ENCODE measurements around the gene SERPINA6.
"Not testable (repeated sequence)": the region's sequence is repeated elsewhere in the genome, so short reads cannot be mapped to it uniquely, and the experiment has no call there.

Gene SERPINA6

GRCh38 chr14:94322648-94323570, at the start of gene SERPINA6:
TSS of gene SERPINA6 (minus strand) at chr14:94323336. CDS start at chr14:94314648, 8,688 bp downstream.
- DNase-seq (ENCODE audit: low spot score), result no peak

DNA sequence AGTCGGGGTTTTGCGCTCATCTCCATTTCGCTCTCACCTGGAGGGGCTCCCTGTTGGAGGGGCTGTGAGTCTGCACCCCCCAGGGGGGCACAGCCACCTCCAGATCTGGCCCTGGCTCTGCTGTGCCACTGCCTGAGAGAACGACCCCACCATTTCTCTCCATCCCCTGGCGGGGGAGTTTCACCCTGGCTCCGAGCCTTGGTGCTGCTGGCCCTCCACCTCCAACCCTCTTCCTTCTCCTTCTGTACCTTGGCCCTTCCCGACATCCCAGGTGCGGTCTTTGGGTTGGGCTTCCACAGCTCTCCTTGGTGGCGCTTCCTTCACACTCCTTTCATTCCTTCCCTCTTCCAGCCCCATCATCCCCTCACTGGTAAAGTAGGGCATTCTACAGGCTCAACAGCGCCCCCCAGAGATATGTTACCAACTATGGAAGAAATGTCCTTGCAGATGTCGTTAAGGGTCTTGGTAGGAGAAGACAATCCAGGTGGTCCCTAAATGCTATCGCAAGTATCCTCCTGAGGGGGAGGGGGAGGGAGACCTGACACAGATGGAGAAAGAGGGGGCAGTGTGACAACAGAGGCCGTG, 49.0 kb upstream of the SERPINA6 start:
- no peak for DNase-seq (ENCODE audit: low spot score)

DNA sequence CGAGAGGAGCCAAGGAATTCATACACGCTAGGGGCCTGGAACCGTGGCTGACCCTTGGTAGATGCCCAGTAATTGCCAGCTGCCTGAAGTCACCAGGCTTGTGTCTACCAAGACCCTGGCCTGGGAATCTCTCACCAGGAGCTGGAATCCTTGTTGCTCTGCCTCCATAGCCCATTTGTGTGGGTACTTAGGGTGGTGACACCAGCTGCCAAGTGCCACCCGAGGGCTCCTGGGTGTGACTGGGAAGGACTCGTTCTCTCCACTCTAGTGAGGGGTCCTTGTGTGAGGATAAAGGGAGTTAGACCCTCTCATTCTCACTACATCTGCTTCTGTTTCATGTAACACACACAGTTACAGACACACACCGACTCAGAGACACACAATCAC, 47.4 kb upstream of the SERPINA6 start:
- no peak for DNase-seq (ENCODE audit: low spot score)

DNA sequence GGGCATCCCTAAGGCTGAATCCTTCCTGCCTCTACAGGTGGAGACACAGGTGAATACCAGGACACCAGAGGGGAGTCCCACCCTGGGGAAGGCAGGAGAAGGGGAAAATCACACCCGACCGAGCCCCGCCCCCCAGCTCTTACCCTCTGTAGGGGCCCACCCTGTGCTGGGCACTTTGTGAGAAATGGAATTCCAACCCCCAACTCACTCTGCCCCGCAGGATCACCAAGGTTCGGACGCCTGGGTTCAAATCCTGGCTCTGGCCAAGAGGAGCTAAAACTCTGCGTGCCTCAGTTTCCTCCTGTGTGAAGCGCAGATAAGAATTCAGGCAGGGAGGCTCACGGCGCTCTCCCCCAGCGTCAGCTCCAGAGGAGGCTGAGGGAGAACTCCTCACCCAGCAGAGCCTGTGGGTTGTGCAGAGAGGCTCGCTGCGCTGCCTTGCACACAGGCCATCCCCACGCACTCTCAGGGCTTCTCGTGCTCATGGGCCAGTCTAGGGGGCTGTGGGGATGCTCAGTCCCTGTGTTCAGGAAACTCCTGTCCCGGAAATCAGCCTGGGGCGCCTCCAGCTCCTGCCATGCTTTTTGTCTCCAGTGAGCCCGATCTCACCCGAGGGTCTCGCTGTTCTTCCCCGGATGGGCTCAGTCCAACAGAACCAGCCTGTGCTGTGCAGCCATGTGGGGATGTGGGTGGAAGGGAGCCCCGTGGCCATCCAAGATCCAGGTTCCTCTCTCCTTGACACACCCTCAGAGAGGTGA, 46.8 kb upstream of the SERPINA6 start:
- not testable (repeated sequence) for DNase-seq (ENCODE audit: low spot score)

GRCh38 chr14:94368956-94369355, 45.8 kb upstream of the SERPINA6 start:
- no peak for DNase-seq (ENCODE audit: low spot score)

DNA sequence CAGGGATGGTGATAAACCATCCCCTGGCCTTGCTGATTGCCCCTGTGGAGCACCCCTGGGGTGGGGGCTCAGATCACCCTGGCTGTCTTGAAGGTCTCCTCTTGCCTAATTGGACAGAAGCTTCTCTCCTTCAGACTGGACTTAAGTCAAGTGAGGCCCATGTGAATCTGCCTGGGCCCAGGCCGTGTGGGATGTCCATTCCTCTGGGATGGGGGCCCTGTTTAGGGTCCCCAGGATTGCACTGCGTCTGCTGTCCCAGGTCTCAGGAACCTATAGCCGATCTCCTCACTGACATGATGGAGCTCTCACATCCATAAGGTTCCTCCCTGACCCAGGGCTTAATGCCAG, 45.1 kb upstream of the SERPINA6 start:
- no peak for DNase-seq (ENCODE audit: low spot score)

GRCh38 chr14:94367347-94368242, 44.5 kb upstream of the SERPINA6 start:
- no peak for DNase-seq (ENCODE audit: low spot score)

GRCh38 chr14:94366146-94366915, 43.2 kb upstream of the SERPINA6 start, which contains the start of gene SERPINA2:
TSS of gene SERPINA2 (minus strand) at chr14:94366698.
- DNase-seq (ENCODE audit: low spot score), result no peak

GRCh38 chr14:94365624-94366023, 42.5 kb upstream of the SERPINA6 start:
- DNase-seq (ENCODE audit: low spot score), result no peak

DNA sequence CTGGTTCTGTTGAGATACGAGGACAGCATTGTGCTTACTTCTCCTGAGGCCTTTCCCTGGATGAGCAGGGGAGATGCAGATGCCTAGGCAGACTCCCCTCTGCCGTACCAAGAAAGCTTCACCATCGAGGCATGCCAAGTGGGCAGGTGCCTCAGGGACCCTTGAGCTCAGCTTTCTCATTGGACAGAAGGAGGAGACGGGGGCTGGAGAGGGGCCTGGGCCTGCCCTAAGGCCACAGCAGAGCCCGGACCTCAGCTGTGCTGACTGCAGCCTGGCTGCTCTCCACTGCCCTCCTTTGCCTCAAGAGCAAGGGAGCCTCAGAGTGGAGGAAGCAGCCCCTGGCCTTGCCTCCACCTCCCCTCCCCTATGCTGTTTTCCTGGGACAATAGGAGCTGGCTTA, 41.8 kb upstream of the SERPINA6 start:
- DNase-seq (ENCODE audit: low spot score), result no peak

GRCh38 chr14:94364037-94364436, 40.9 kb upstream of the SERPINA6 start:
- no peak for DNase-seq (ENCODE audit: low spot score)

- DNase-seq (ENCODE audit: low spot score), result no peak
Measured at GRCh38 chr14:94363151-94363624, 40.1 kb upstream of the SERPINA6 start.

DNA sequence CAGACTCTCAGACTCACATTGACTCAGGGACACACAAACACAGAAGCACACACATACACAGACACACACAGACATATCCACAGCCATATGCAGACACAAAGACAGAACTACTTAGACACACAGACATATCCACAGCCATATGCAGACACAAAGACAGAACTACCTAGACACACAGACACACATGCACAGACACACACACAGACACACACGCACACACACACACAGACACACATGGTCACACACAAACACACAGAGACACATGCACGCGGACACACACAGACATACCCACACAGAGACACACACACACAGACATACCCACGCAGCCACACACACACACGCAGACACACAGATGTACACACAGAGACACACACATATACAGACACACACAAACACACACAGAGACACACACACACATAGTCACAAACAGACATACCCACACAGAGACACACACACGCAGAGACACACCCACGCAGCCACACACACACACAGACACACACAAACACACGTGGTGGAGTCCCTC, 39.5 kb upstream of the SERPINA6 start:
- no peak for DNase-seq (ENCODE audit: low spot score)

DNA sequence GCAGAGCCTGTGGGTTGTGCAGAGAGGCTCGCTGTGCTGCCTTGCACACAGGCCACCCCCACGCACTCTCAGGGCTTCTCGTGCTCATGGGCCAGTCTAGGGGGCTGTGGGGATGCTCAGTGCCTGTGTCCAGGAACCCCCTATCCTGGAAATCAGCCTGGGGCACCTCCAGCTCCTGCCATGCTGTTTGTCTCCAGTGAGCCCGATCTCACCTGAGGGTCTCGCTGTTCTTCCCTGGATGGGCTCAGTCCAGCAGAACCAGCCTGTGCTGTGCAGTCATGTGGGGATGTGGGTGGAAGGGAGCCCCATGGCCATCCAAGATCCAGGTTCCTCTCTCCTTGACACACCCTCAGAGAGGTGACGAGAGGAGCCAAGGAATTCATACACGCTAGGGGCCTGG, 38.5 kb upstream of the SERPINA6 start:
- DNase-seq (ENCODE audit: low spot score), result no peak

DNA sequence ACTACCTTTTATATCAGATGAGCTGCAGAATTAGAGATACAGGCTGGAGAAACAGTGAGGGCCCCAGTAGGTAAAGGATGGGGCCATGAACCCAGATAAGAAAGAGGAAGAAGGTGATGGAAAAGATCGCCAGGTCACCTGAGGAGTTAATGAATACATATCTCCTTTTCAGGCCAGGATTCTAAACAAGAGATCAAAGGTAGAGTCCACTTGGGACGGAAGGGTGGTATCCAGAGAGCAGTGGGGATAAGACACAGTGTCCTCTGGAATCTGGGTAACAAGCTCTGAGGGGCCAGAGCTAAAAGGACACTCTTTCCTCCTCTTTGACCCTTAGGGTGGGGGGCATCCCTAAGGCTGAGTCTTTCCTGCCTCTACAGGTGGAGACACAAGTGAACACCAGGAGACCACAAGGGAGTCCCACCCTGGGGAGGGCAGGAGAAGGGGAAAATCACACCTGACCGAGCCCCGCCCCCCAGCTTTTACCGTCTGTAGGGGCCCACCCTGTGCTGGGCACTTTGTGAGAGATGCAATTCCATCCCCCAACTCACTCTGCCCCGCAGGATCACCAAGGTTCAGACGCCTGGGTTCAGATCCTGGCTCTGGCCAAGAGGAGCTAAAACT, 37.9 kb upstream of the SERPINA6 start:
- DNase-seq (ENCODE audit: low spot score), result no peak

GRCh38 chr14:94357166-94357565, 34.0 kb upstream of the SERPINA6 start:
- no peak for DNase-seq (ENCODE audit: low spot score)

DNA sequence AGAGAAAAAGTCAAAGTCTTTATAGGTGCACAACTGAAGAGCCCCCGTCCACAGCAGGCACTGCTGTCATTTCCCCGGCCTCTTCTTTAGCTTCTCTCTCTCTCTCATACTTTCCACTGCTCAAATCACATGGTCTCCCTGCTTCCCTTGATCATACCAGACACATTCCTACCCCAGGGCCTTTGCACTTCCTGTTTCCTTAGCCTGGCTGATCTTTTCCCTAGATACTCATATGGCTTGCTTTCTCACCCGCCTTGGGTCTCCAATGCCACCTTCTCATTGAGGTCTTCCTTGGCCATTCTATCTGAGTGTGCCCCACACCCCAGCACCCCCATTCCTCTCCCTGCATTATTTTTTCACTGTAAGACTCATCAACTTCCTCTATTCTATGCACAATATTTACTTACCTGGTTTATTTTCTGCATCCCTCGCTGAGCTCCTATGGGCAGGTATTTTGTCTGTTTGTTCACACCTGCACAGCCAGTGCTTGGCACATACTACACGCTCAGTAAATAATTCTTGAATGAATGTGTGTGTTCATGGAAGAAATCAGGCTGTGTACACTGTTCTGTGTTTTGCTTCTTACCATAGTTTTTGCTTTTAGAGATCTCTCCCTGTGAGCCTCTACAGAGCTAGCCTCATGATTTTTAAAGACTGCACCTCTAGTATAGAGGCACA, 33.4 kb upstream of the SERPINA6 start:
- no peak for DNase-seq (ENCODE audit: low spot score)

GRCh38 chr14:94355191-94355794, 32.2 kb upstream of the SERPINA6 start:
- DNase-seq (ENCODE audit: low spot score), result no peak

DNA sequence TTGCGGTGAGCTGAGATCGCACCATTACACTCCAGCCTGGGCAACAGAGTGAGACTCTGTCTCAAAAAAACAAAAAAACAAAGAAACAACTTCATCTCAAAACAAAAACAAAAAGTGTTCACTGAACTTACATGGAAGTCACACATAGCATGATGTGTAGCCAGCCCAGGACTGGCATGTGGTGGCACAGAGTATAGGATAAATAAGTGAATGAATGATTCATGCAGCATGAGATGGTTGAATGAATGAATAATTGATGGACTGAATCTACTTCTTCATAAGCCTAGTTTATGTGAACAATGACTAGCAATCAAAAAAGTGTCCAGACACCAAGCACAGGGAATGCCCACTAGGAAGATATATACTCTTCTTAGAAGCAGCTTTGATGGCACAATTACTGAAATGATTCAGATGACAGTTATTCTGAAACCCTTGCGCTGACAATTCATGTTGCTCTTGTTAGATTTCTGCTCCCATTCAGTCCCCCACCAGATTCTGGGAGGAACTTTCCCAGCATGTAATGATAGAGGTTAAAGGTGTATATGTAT, 31.6 kb upstream of the SERPINA6 start:
- DNase-seq (ENCODE audit: low spot score), result no peak
